AG04449 (cell line): ENCODE results near the gene ERCC4.
A peak's percentile ranks its signal among the peaks of the same experiment; 100 is the strongest.

Source experiments
- CTCF ChIA-PET: fragments of 350-600 bp; formaldehyde crosslinking; extraction: SDS; loops from one replicate; lab custom pipeline; 2021; ENCODE audit warnings: antibody characterized with exemption; lab: Yijun Ruan, JAX
- POLR2A ChIA-PET: fragments of 400-600, 350-600 bp; formaldehyde crosslinking; extraction: SDS; loops from one replicate; lab custom pipeline; 2020; ENCODE audit warnings: antibody characterized with exemption, inconsistent platforms; lab: Yijun Ruan, JAX
- DNase-seq: peaks from one replicate; pipeline ENCODE4 v3.0.0-alpha.2; 2010; ENCODE audit warnings: low read depth, low spot score
- H3K4me3 ChIP-seq: 2 replicates; pipeline ENCODE4 v1.5.1; 2011; ENCODE audit warnings: low read depth, mild to moderate bottlenecking, control low read depth, low read length
- CTCF ChIP-seq: IDR thresholded peaks from one replicate; pipeline ENCODE4 v1.5.1; 2011; ENCODE audit warnings: mild to moderate bottlenecking, moderate library complexity, low read length, control low read depth, inconsistent platforms; ENCODE audit not compliant: insufficient read depth; ENCODE audit errors: missing control alignments

The ERCC4 gene

DNA sequence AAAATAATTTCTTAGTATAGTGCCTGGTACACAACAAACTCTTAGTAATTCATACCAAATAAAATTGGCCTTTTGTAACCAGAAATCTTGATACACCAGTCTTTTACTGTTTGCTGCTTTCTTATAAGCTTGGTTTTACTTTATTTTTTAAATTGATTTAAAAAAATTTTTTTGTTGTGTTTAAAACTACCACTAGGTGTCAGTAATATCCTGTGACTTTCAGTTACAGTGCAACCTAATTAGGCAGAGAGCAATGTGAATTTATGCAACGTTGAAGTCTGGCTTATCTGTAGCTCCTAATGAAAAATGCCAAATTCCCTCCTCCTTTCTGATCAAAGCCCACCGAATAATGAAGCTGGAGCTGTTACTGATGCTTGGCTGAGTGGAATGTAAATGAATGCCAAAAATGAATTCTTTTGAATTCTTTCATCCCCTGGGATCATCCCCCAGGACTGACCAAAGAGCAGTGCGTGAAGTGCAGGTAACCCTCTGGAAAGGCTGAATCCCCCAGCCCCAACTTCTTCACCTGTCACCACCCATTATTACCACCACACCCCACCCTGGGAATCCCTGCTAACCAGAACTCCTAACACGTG, 3.8 kb downstream of the ERCC4 start:
- POLR2A ChIA-PET, result interaction anchor here (0.7 kb wide), 1 partner anchor 604 kb away, joined by 3 read pairs; no protein-coding TSS in a partner anchor
- TF ChIP-seq CTCF, result no peak
- H3K4me3 ChIP-seq, result no peak overlapping the region
- CTCF ChIA-PET, result interaction anchor here (0.6 to 4.4 kb wide), 51 partner anchors 11 to 705 kb away, joined by 3 to 33 read pairs (median 4); no protein-coding TSS in a partner anchor
- no peak for DNase-seq

GRCh38 chr16:13926464-13926863, 6.5 kb downstream of the ERCC4 start:
- CTCF ChIA-PET, result interaction anchor here (0.6 to 0.8 kb wide), 3 partner anchors 314 to 714 kb away, joined by 3 read pairs; no protein-coding TSS in a partner anchor
- no peak for TF ChIP-seq CTCF
- POLR2A ChIA-PET, result no interaction called here
- no peak for DNase-seq
- H3K4me3 ChIP-seq, result no peak overlapping the region

- POLR2A ChIA-PET, result no interaction called here
- no peak for TF ChIP-seq CTCF
- CTCF ChIA-PET, result interaction anchor here (0.6 to 0.8 kb wide), 2 partner anchors 314 to 603 kb away, joined by 3 read pairs; no protein-coding TSS in a partner anchor
- DNase-seq, result no peak
- no peak overlapping the region for H3K4me3 ChIP-seq
Measured at GRCh38 chr16:13926891-13927290, 6.9 kb downstream of the ERCC4 start.

GRCh38 chr16:13928646-13929045, 8.7 kb downstream of the ERCC4 start:
- no peak for DNase-seq
- POLR2A ChIA-PET, result no interaction called here
- H3K4me3 ChIP-seq, result no peak overlapping the region
- TF ChIP-seq CTCF, result no peak
- CTCF ChIA-PET, result interaction anchor here (1.0 kb wide), 1 partner anchor 12 kb away, joined by 8 read pairs; no protein-coding TSS in a partner anchor

DNA sequence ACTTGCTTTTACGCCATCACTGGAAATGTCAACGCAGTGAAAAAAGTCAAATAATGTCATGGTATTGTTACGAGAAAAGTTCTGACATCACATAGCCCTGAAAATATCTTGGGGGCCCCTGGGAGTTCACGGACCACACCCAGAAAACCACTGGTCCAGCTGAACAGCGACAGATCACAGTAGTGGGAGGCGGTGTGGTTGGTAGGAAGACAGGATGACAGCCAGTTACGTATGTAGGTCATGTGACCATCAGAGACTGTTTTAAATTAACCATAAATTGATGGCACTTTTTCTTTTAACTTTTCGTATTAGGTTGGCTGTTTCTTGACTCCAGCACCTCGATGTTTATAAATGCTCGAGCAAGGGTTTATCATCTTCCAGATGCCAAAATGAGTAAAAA, 11.9 kb downstream of the ERCC4 start:
- TF ChIP-seq CTCF, result no peak
- no peak overlapping the region for H3K4me3 ChIP-seq
- DNase-seq, result no peak
- CTCF ChIA-PET, result interaction anchor here (1.4 to 5.0 kb wide), 3 partner anchors 7 to 12 kb away, joined by 3 to 30 read pairs (median 15); partner anchors contain the start of gene ERCC4
- POLR2A ChIA-PET, result no interaction called here

DNA sequence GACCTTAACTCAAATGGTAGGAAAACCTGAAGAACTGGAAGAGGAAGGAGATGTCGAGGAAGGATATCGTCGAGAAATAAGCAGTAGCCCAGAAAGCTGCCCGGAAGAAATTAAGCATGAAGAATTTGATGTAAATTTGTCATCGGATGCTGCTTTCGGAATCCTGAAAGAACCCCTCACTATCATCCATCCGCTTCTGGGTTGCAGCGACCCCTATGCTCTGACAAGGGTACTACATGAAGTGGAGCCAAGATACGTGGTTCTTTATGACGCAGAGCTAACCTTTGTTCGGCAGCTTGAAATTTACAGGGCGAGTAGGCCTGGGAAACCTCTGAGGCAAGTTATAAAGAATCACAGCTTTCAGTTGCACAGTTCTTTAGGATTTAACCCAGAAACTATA, 15.5 kb downstream of the ERCC4 start:
- DNase-seq, result no peak
- TF ChIP-seq CTCF, result peak; percentile 21
- ChIA-PET POLR2A (no interaction called here), CTCF (interaction anchor here (2.9 to 5.0 kb wide), 2 partner anchors 11 to 15 kb away, joined by 24 to 30 read pairs; partner anchors contain the start of gene ERCC4)
- H3K4me3 ChIP-seq, result no peak overlapping the region
